Esophagus muscularis mucosa (tissue), 3 donors: Measurements from ENCODE around the gene GPR87.

Experiments
- CTCF ChIP-seq, 3 experiments: fragments of 200-600 bp in 2 of 3; fragments of 450-650 bp in 1 of 3; sonication (generic) in 2 of 3; IDR thresholded peaks; one replicate each; pipeline ENCODE4 v1.5.1; 2017 to 2019; ENCODE audit warnings: antibody characterized with exemption in 3 of 3, mild to moderate bottlenecking in 2 of 3, moderate library complexity in 1 of 3
- POLR2AphosphoS5 ChIP-seq, 2 donors: sonication (generic); formaldehyde crosslinking; IDR thresholded peaks; one replicate each; pipeline ENCODE4 v1.6.1; 2017; ENCODE audit warnings: antibody characterized with exemption in 2 of 2

- TF ChIP-seq CTCF (IDR thresholded peaks at IDR 0.05) (no peak), POLR2AphosphoS5 (IDR thresholded peaks at IDR 0.05) (no peak)
Measured at GRCh38 chr3:151328298-151328995, 11.8 kb upstream of the GPR87 start.
